C4-2B (cell line): Measurements from ENCODE around the gene PELI3.

Source experiments
- H3K27ac ChIP-seq: fragments of 450-650 bp; 2 replicates; pipeline ENCODE4 v1.5.1; 2017
- CTCF ChIP-seq: fragments of 450-650 bp; conservative IDR thresholded peaks from 2 replicates; pipeline ENCODE4 v1.5.1; 2017; ENCODE audit warnings: mild to moderate bottlenecking
- ZFX ChIP-seq: fragments of 450-650 bp; IDR thresholded peaks from 2 replicates; pipeline ENCODE4 v1.6.1; 2017

Gene PELI3

DNA sequence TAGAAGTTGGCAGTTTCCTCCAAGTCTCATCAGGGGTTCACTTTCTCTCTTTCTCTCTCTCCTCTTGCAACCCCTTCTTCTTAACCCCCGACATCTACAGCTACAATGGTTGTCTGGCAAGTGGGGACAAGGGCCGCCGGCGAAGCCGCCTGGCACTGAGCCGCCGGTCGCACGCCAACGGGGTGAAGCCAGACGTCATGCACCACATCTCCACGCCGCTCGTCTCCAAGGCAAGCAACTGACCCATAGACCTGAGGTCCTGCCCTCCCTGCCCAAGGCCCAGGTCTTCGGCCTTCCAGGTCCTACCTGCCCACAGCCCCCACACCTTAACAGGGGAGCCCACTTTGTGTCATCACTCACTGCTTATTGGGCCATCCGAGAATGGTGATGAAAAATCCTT lies 4.4 kb downstream of the PELI3 start:
- no peak overlapping the region for H3K27ac ChIP-seq
- no peak for TF ChIP-seq CTCF
- TF ChIP-seq ZFX = no peak

DNA sequence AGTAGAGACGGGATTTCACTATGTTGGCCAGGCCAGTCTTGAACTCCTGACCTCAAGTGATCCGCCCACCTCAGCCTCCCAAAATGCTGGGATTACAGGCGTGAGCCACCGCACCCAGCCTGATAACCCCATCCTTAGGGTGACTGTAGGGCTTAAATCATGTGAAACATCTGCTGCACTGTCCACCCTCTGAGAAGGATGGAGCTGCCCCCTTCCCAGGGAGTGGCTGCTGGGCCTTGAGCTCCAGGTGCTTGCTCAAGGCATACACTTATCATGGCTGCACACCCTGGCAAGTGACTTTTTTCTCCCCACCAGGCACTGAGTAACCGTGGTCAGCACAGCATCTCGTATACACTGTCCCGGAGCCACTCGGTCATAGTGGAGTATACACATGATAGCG lies 5.3 kb downstream of the PELI3 start:
- H3K27ac ChIP-seq = no peak overlapping the region
- TF ChIP-seq CTCF (no peak), ZFX (no peak)

DNA sequence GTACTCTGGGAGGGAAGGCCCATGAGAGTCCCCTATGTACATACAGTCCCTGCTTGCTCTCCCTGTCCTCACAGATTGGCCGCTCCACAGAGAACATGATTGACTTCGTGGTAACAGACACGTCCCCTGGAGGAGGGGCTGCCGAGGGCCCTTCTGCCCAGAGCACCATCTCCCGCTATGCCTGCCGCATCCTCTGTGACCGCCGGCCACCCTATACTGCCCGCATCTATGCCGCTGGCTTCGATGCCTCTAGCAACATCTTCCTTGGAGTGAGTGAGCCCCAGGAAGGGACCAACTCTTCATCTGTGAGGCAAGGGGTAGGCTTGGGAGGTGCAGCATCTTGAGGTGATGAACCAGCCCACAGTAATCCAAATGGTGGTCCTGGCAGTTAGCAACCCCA lies 6.5 kb downstream of the PELI3 start:
- TF ChIP-seq ZFX = no peak
- no peak for TF ChIP-seq CTCF
- no peak overlapping the region for H3K27ac ChIP-seq

GRCh38 chr11:66473608-66474515 lies 7.2 kb downstream of the PELI3 start:
- no peak overlapping the region for H3K27ac ChIP-seq
- TF ChIP-seq CTCF = no peak
- TF ChIP-seq ZFX = no peak

GRCh38 chr11:66475349-66476172 lies 8.9 kb downstream of the PELI3 start:
- H3K27ac ChIP-seq = no peak overlapping the region
- TF ChIP-seq ZFX = no peak
- no peak for TF ChIP-seq CTCF

DNA sequence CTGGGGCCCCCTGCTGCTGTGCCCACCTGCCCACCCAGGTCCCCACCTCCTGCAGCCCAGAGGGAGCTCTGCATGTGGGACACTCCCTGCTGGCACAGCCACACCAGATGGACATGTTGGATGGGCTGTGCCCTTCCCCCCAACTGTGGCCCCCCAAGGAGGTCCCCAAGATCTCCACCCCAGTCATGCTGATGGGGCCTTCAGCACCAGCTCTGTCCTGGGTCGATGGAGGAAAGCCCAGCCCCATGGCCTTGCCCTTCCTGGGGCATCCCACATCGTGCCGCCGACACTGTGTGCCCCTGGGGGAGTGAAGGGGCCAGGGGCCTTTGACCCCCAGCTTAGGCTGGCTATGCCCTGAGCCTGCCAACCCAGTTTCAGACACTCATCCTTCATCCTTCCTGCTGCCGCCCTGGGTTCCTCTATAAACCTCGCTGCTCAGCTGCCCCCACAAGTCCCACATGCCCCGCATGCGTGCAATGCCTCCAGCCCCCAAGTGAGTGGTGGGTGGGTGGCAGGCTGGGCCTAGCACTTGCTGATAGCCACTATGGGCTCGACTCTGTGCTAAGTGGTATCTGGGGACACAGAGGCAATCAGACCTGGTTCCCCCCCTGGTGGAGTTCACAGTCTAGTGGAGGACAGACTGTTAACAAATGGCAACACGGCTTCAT lies 9.6 kb downstream of the PELI3 start:
- no peak for TF ChIP-seq CTCF
- H3K27ac ChIP-seq = no peak overlapping the region
